Thoracic aorta (tissue), 2 donors: Measurements from ENCODE around the gene MANSC1. TPM values are rescaled to one million over a fixed set of nuclear protein-coding genes. Genes with fewer than 3 reads are reported as not detected.
A peak's percentile ranks its signal among the peaks of the same experiment; 100 is the strongest.
"Not testable (repeated sequence)": the region's sequence is repeated elsewhere in the genome, so short reads cannot be mapped to it uniquely, and the experiment has no call there.

Source experiments
- ATAC-seq: fragments of 150-250 bp; one replicate; pipeline ENCODE4 v1.8.0; 2017; ENCODE audit warnings: low read depth; ENCODE audit not compliant: insufficient number of reproducible peaks, low FRiP score
- DNase-seq: peaks from one replicate; pipeline ENCODE4 v3.0.0-alpha.2; 2020; ENCODE audit warnings: low spot score
- H3K27ac ChIP-seq, 2 donors: fragments of 200-600 bp; sonication (generic); 1 replicate in 1 of 2; 2 replicates in 1 of 2; pipeline ENCODE4 v1.5.1; 2016; ENCODE audit warnings: mild to moderate bottlenecking in 2 of 2, moderate library complexity in 2 of 2
- H3K27me3 ChIP-seq: fragments of 200-600 bp; sonication (generic); replicated peaks from 2 replicates; pipeline ENCODE4 v1.6.0; 2016; ENCODE audit warnings: mild to moderate bottlenecking; ENCODE audit not compliant: insufficient read depth
- H3K36me3 ChIP-seq: fragments of 200-600 bp; sonication (generic); one replicate; pipeline ENCODE4 v1.5.1; 2016
- H3K4me1 ChIP-seq, 2 donors: fragments of 200-600 bp; sonication (generic); 1 replicate in 1 of 2; 2 replicates in 1 of 2; pipeline versions ENCODE4 v1.5.1 to v1.6.0; 2016; ENCODE audit warnings: low read depth in 2 of 2, mild to moderate bottlenecking in 1 of 2; ENCODE audit not compliant: control insufficient read depth in 1 of 2
- H3K4me3 ChIP-seq: fragments of 200-600 bp; sonication (generic); 2 replicates; pipeline ENCODE4 v1.5.1; 2016; ENCODE audit warnings: mild to moderate bottlenecking
- H3K9me3 ChIP-seq: fragments of 200-600 bp; sonication (generic); 2 replicates; pipeline ENCODE4 v1.5.1; 2016
- CTCF ChIP-seq: fragments of 200-600 bp; sonication (generic); IDR thresholded peaks from one replicate; pipeline ENCODE4 v1.5.1; 2019; ENCODE audit warnings: antibody characterized with exemption
- total RNA-seq, 2 donors: library from RNA; depleted of rRNA; stranded (reverse); fragments of >200 nt; gene quantifications; one replicate each; pipeline versions ENCODE4 v1.1.0 to v1.2.3, GENCODE V29; 2016

Gene MANSC1
- total RNA-seq, 2 donors from 2014 or later: 36.6 to 38.1 TPM

DNA sequence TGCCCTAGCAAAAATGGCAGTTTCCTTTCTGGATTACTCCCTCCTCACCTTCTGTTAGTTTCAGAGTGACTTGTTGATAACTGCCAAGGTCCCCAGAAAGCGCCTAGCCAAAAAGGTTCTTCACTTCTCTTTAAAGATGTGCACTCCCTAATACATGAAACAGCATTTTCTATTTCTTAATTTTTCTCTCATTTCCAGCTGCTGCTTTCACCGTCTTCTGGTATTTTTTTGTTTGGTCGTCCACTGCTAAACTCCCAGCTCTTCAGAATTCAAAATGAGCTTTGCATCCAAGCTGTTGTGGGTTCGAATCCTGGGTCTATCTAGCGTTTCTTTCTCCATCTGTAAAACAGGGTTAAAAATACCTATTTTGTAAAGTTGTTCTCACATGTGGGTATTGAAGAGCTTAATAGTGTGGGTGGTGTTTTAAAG is 6.4 kb upstream of the MANSC1 start:
- no peaks in the 10 kb centered on the region for H3K27me3 ChIP-seq
- peaks cover 2 to 29% of the 10 kb centered on the region in 2 donors for H3K4me1 ChIP-seq
- ATAC-seq: no peak
- H3K4me3 ChIP-seq: peak overlapping the region; percentile 86
- no peaks in the 10 kb centered on the region for H3K36me3 ChIP-seq
- no peak for DNase-seq
- no peaks in the 10 kb centered on the region for H3K9me3 ChIP-seq
- TF ChIP-seq CTCF: no peak
- peak overlapping the region; percentile 94 to 99 for H3K27ac ChIP-seq

- no peak overlapping the region for H3K4me3 ChIP-seq
- H3K4me1 ChIP-seq: peaks cover 2 to 30% of the 10 kb centered on the region in 2 donors
- H3K36me3 ChIP-seq: no peaks in the 10 kb centered on the region
- H3K27me3 ChIP-seq: no peaks in the 10 kb centered on the region
- ATAC-seq (no peak), DNase-seq (no peak)
- H3K27ac ChIP-seq: no peak overlapping the region
- H3K9me3 ChIP-seq: no peaks in the 10 kb centered on the region
- TF ChIP-seq CTCF: no peak
These were observed 3.8 kb upstream of the MANSC1 start for GRCh38 chr12:12353807-12354206.

DNA sequence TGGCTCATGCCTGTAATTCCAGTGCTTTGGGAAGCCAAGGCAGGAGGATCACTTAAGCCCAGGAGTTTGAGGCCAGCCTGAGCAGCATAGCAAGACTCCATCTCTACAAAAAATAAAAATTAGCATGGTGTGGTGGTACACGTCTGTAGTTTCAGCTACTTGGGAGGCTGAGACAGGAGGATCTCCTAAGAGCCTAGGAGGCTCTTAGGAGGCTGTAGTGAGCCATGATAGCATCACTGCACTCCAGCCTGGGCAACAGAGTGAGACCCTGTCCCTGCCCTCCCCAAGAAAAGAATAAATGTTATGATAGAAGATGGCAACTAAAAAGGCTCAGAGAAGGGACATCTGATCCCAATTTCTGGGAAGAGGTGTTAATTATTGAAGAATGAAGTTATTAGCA is 3.2 kb upstream of the MANSC1 start:
- DNase-seq (no peak), ATAC-seq (no peak)
- Histone ChIP-seq H3K4me1 (peaks cover 2 to 26% of the 10 kb centered on the region in 2 donors), H3K27ac (no peak overlapping the region), H3K9me3 (no peaks in the 10 kb centered on the region), H3K36me3 (no peaks in the 10 kb centered on the region), H3K4me3 (no peak overlapping the region), H3K27me3 (no peaks in the 10 kb centered on the region)
- TF ChIP-seq CTCF: no peak

GRCh38 chr12:12351468-12352185 is 1.6 kb upstream of the MANSC1 start:
- peaks cover 2 to 20% of the 10 kb centered on the region in 2 donors for H3K4me1 ChIP-seq
- DNase-seq, H3K27ac ChIP-seq, H3K9me3 ChIP-seq, H3K4me3 ChIP-seq, ATAC-seq, H3K36me3 ChIP-seq, H3K27me3 ChIP-seq: not testable (repeated sequence)

GRCh38 chr12:12350868-12351463 is 924 bp upstream of the MANSC1 start:
- H3K4me3 ChIP-seq: peak overlapping the region; percentile 87
- H3K4me1 ChIP-seq: peaks cover 0 to 16% of the 10 kb centered on the region in 2 donors
- ATAC-seq (no peak), DNase-seq (no peak)
- no peaks in the 10 kb centered on the region for H3K27me3 ChIP-seq
- no peaks in the 10 kb centered on the region for H3K9me3 ChIP-seq
- no peaks in the 10 kb centered on the region for H3K36me3 ChIP-seq
- TF ChIP-seq CTCF: no peak
- peak overlapping the region; percentile 91 to 92 for H3K27ac ChIP-seq
